ENCODE measurements around the gene NCAPD2.

Gene NCAPD2

GRCh38 chr12:6548556-6548955 lies 54.7 kb downstream of the NCAPD2 start:
- Histone ChIP-seq H3K27me3 (ENCODE audit: control insufficient read depth in 2 of 2, insufficient read depth in 2 of 2, low read length in 2 of 2) (no peaks in the 10 kb centered on the region), H3K9ac (ENCODE audit: low read depth in 1 of 2, low read length in 2 of 2) (no peak overlapping the region), H3K27ac (ENCODE audit: low read depth in 2 of 2, low read length in 2 of 2) (no peak overlapping the region), H3K4me3 (ENCODE audit: low read length in 2 of 2) (no peak overlapping the region), H3K4me1 (ENCODE audit: control insufficient read depth in 2 of 2, insufficient read depth in 2 of 2, low read length in 2 of 2) (peaks cover 22 to 26% of the 10 kb centered on the region in 2 donors), H3K36me3 (ENCODE audit: control insufficient read depth in 2 of 2, insufficient read depth in 2 of 2, low read length in 2 of 2) (peaks cover 8 to 14% of the 10 kb centered on the region in 2 donors), H3K9me3 (ENCODE audit: control insufficient read depth in 2 of 2, low read length in 2 of 2) (no peaks in the 10 kb centered on the region)

GRCh38 chr12:6548966-6549683 lies 55.2 kb downstream of the NCAPD2 start:
- Histone ChIP-seq H3K4me3 (ENCODE audit: low read length in 2 of 2) (no peak overlapping the region), H3K9me3 (ENCODE audit: control insufficient read depth in 2 of 2, low read length in 2 of 2) (no peaks in the 10 kb centered on the region), H3K36me3 (ENCODE audit: control insufficient read depth in 2 of 2, insufficient read depth in 2 of 2, low read length in 2 of 2) (peaks cover 8 to 14% of the 10 kb centered on the region in 2 donors), H3K9ac (ENCODE audit: low read depth in 1 of 2, low read length in 2 of 2) (no peak overlapping the region), H3K4me1 (ENCODE audit: control insufficient read depth in 2 of 2, insufficient read depth in 2 of 2, low read length in 2 of 2) (peaks cover 22 to 29% of the 10 kb centered on the region in 2 donors), H3K27me3 (ENCODE audit: control insufficient read depth in 2 of 2, insufficient read depth in 2 of 2, low read length in 2 of 2) (no peaks in the 10 kb centered on the region), H3K27ac (ENCODE audit: low read depth in 2 of 2, low read length in 2 of 2) (no peak overlapping the region)

GRCh38 chr12:6549684-6550151 lies 55.8 kb downstream of the NCAPD2 start:
- Histone ChIP-seq H3K27ac (ENCODE audit: low read depth in 2 of 2, low read length in 2 of 2) (peak overlapping the region in 1 of 2 donors; percentile 23), H3K27me3 (ENCODE audit: control insufficient read depth in 2 of 2, insufficient read depth in 2 of 2, low read length in 2 of 2) (no peaks in the 10 kb centered on the region), H3K9ac (ENCODE audit: low read depth in 1 of 2, low read length in 2 of 2) (no peak overlapping the region), H3K4me1 (ENCODE audit: control insufficient read depth in 2 of 2, insufficient read depth in 2 of 2, low read length in 2 of 2) (peaks cover 25 to 32% of the 10 kb centered on the region in 2 donors), H3K9me3 (ENCODE audit: control insufficient read depth in 2 of 2, low read length in 2 of 2) (no peaks in the 10 kb centered on the region), H3K36me3 (ENCODE audit: control insufficient read depth in 2 of 2, insufficient read depth in 2 of 2, low read length in 2 of 2) (peaks cover 4 to 10% of the 10 kb centered on the region in 2 donors), H3K4me3 (ENCODE audit: low read length in 2 of 2) (no peak overlapping the region)

GRCh38 chr12:6550294-6551062 lies 56.6 kb downstream of the NCAPD2 start:
- Histone ChIP-seq H3K36me3 (ENCODE audit: control insufficient read depth in 2 of 2, insufficient read depth in 2 of 2, low read length in 2 of 2) (peaks cover 4 to 10% of the 10 kb centered on the region in 2 donors), H3K4me1 (ENCODE audit: control insufficient read depth in 2 of 2, insufficient read depth in 2 of 2, low read length in 2 of 2) (peaks cover 25 to 32% of the 10 kb centered on the region in 2 donors), H3K27ac (ENCODE audit: low read depth in 2 of 2, low read length in 2 of 2) (peak overlapping the region; percentile 56 to 77), H3K4me3 (ENCODE audit: low read length in 2 of 2) (no peak overlapping the region), H3K9ac (ENCODE audit: low read depth in 1 of 2, low read length in 2 of 2) (no peak overlapping the region), H3K9me3 (ENCODE audit: control insufficient read depth in 2 of 2, low read length in 2 of 2) (no peaks in the 10 kb centered on the region), H3K27me3 (ENCODE audit: control insufficient read depth in 2 of 2, insufficient read depth in 2 of 2, low read length in 2 of 2) (no peaks in the 10 kb centered on the region)

GRCh38 chr12:6551063-6551461 lies 57.2 kb downstream of the NCAPD2 start:
- peak overlapping the region in 1 of 2 donors; percentile 10 for H3K9ac ChIP-seq (ENCODE audit: low read depth in 1 of 2, low read length in 2 of 2)
- peaks cover 25 to 32% of the 10 kb centered on the region in 2 donors for H3K4me1 ChIP-seq (ENCODE audit: control insufficient read depth in 2 of 2, insufficient read depth in 2 of 2, low read length in 2 of 2)
- no peak overlapping the region for H3K4me3 ChIP-seq (ENCODE audit: low read length in 2 of 2)

GRCh38 chr12:6551496-6552139 lies 57.7 kb downstream of the NCAPD2 start:
- H3K9me3 ChIP-seq (ENCODE audit: control insufficient read depth in 2 of 2, low read length in 2 of 2): no peaks in the 10 kb centered on the region
- peak overlapping the region in 1 of 2 donors; percentile 4 for H3K4me3 ChIP-seq (ENCODE audit: low read length in 2 of 2)
- no peaks in the 10 kb centered on the region for H3K27me3 ChIP-seq (ENCODE audit: control insufficient read depth in 2 of 2, insufficient read depth in 2 of 2, low read length in 2 of 2)
- peak overlapping the region in 1 of 2 donors; percentile 10 for H3K9ac ChIP-seq (ENCODE audit: low read depth in 1 of 2, low read length in 2 of 2)
- H3K36me3 ChIP-seq (ENCODE audit: control insufficient read depth in 2 of 2, insufficient read depth in 2 of 2, low read length in 2 of 2): peaks cover under 1 to 10% of the 10 kb centered on the region in 2 donors
- H3K4me1 ChIP-seq (ENCODE audit: control insufficient read depth in 2 of 2, insufficient read depth in 2 of 2, low read length in 2 of 2): peaks cover 25 to 32% of the 10 kb centered on the region in 2 donors
- H3K27ac ChIP-seq (ENCODE audit: low read depth in 2 of 2, low read length in 2 of 2): peak overlapping the region; percentile 56 to 77

More at GRCh38 chr12:6551063-6551461, 57.2 kb downstream of the NCAPD2 start:
- Histone ChIP-seq H3K27ac (ENCODE audit: low read depth in 2 of 2, low read length in 2 of 2) (peak overlapping the region; percentile 56 to 77), H3K36me3 (ENCODE audit: control insufficient read depth in 2 of 2, insufficient read depth in 2 of 2, low read length in 2 of 2) (peaks cover 2 to 10% of the 10 kb centered on the region in 2 donors), H3K9me3 (ENCODE audit: control insufficient read depth in 2 of 2, low read length in 2 of 2) (no peaks in the 10 kb centered on the region), H3K27me3 (ENCODE audit: control insufficient read depth in 2 of 2, insufficient read depth in 2 of 2, low read length in 2 of 2) (no peaks in the 10 kb centered on the region)

GRCh38 chr12:6552140-6552551 lies 58.2 kb downstream of the NCAPD2 start:
- peak overlapping the region; percentile 56 to 77 for H3K27ac ChIP-seq (ENCODE audit: low read depth in 2 of 2, low read length in 2 of 2)
- peaks cover 6 to 15% of the 10 kb centered on the region in 2 donors for H3K36me3 ChIP-seq (ENCODE audit: control insufficient read depth in 2 of 2, insufficient read depth in 2 of 2, low read length in 2 of 2)
- no peaks in the 10 kb centered on the region for H3K9me3 ChIP-seq (ENCODE audit: control insufficient read depth in 2 of 2, low read length in 2 of 2)
- H3K27me3 ChIP-seq (ENCODE audit: control insufficient read depth in 2 of 2, insufficient read depth in 2 of 2, low read length in 2 of 2): no peaks in the 10 kb centered on the region
- H3K9ac ChIP-seq (ENCODE audit: low read depth in 1 of 2, low read length in 2 of 2): no peak overlapping the region
- H3K4me3 ChIP-seq (ENCODE audit: low read length in 2 of 2): no peak overlapping the region
- H3K4me1 ChIP-seq (ENCODE audit: control insufficient read depth in 2 of 2, insufficient read depth in 2 of 2, low read length in 2 of 2): peaks cover 25 to 32% of the 10 kb centered on the region in 2 donors

GRCh38 chr12:6553051-6553868 lies 59.4 kb downstream of the NCAPD2 start:
- peak overlapping the region; percentile 56 to 77 for H3K27ac ChIP-seq (ENCODE audit: low read depth in 2 of 2, low read length in 2 of 2)
- peak overlapping the region in 1 of 2 donors; percentile 23 for H3K4me3 ChIP-seq (ENCODE audit: low read length in 2 of 2)
- H3K27me3 ChIP-seq (ENCODE audit: control insufficient read depth in 2 of 2, insufficient read depth in 2 of 2, low read length in 2 of 2): no peaks in the 10 kb centered on the region
- no peaks in the 10 kb centered on the region for H3K9me3 ChIP-seq (ENCODE audit: control insufficient read depth in 2 of 2, low read length in 2 of 2)
- peaks cover 11% of the 10 kb centered on the region in 2 donors for H3K36me3 ChIP-seq (ENCODE audit: control insufficient read depth in 2 of 2, insufficient read depth in 2 of 2, low read length in 2 of 2)
- peaks cover 25 to 32% of the 10 kb centered on the region in 2 donors for H3K4me1 ChIP-seq (ENCODE audit: control insufficient read depth in 2 of 2, insufficient read depth in 2 of 2, low read length in 2 of 2)
- H3K9ac ChIP-seq (ENCODE audit: low read depth in 1 of 2, low read length in 2 of 2): no peak overlapping the region

All from mucosa of rectum (tissue), 2 donors.